ENCODE results near the gene UGT1A6.

UGT1A6 gene

DNA sequence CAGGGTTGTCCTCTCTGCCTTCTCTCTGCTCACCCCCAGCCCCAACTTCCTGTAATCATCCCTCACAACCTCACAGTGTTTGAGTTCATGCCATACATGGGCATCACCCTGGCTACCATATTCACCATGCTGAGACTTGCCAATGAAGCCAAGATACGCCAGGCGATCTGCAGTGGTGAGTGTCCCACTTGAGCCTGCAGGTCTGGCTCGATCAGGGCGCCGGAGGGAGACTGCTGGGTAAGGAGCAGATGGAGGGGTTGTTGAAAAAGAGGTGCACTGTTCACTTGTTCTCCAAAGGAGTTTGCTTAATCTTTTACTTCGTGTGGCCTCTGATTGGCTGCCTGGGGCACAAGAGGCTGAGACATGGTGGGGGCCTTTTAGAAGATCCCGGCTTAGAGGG, 100.0 kb downstream of the UGT1A6 start:
- no peak for DNase-seq (ENCODE audit: extremely low read depth, low read depth)
- TF ChIP-seq, protein P1, sequence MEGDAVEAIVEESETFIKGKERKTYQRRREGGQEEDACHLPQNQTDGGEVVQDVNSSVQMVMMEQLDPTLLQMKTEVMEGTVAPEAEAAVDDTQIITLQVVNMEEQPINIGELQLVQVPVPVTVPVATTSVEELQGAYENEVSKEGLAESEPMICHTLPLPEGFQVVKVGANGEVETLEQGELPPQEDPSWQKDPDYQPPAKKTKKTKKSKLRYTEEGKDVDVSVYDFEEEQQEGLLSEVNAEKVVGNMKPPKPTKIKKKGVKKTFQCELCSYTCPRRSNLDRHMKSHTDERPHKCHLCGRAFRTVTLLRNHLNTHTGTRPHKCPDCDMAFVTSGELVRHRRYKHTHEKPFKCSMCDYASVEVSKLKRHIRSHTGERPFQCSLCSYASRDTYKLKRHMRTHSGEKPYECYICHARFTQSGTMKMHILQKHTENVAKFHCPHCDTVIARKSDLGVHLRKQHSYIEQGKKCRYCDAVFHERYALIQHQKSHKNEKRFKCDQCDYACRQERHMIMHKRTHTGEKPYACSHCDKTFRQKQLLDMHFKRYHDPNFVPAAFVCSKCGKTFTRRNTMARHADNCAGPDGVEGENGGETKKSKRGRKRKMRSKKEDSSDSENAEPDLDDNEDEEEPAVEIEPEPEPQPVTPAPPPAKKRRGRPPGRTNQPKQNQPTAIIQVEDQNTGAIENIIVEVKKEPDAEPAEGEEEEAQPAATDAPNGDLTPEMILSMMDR (IDR thresholded peaks at IDR 0.05; ENCODE audit: low read depth, low read length): no peak

DNA sequence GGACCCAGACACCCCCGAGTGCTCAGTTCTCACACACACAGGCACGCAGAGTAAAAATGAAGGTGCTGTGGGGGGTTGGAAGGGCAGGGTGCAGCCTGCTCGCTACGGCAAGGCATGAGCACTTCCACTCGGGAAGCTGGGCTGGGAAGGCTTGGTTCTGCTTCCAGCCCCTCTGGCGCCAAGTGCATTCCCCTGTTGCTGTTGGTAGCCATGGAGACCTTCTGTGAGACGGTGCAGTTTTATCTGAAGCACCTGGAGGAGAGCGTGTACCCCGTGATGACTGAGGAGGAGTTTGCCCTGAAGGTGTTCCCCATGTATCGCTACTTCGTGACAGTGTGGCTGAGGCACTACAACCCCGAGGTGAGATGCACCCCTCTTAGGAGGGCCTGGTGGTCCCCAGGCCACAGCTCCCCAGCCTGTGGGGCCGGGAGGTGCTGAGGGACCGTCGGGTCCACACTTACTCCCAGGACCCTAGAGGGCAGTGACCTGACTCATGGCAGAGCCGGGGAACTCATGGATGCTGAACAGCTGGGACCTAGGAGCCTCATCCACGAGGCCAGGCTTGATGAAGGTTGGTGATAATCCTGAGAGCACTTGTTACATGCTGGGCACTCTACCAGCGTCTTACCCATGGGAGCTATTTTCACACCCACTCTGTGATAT, 100.9 kb downstream of the UGT1A6 start:
- TF ChIP-seq, protein P1 (IDR thresholded peaks at IDR 0.05; ENCODE audit: low read depth, low read length): no peak
- no peak for DNase-seq (ENCODE audit: extremely low read depth, low read depth)

DNA sequence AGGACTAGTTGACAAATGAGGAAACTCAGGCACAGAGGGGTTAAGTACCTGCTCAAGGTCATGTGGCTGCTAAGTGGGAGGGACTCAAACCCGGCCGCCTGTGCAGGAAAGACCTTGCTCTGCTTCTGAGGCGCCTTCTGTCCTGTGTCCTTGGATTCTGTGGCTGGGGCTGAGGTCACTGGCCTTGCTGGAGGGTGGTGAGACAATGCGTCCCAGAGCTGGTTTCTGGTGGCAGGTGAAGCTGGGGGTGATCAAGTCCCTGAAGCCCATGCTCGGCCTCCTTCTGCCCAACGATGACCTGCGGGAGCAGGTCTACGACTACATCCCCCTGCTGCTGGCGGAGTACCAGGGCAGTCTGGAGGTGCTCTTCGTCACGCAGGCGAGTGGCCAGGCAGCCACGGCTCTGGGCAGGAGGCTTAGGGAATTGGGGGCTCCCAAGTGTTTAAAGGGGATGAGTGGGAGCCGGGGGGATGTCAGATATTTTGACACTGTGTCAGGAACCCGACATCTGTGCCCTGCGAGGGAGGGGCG, 101.5 kb downstream of the UGT1A6 start:
- TF ChIP-seq, protein P1 (IDR thresholded peaks at IDR 0.05; ENCODE audit: low read depth, low read length): no peak

DNA sequence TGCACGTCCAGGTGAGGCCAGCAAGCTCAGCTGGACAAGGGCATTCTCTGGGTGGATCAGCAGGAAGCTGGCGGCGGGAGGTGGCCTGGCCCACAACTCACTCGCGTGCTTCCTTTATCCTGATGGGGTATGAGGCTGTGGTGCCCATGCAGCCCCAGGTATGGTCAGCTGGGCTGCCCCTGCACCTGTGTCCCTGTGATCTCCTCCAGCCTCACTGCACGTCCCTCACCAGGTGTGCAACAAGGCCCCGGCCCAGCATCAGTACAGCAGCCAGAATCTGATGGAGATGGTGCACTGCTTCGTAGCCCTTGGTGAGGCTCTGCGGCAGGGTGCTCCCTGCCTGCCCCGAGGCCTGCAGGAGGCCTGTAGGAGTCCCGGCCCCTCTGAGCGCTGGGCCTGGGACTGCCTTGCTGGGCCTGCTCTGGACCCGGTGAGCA, 103.1 kb downstream of the UGT1A6 start:
- TF ChIP-seq, protein P1 (IDR thresholded peaks at IDR 0.05; ENCODE audit: low read depth, low read length): no peak
- DNase-seq (ENCODE audit: extremely low read depth, low read depth): no peak

More for the DNA sequence above, 101.5 kb downstream of the UGT1A6 start:
- DNase-seq (ENCODE audit: extremely low read depth, low read depth): no peak

DNA sequence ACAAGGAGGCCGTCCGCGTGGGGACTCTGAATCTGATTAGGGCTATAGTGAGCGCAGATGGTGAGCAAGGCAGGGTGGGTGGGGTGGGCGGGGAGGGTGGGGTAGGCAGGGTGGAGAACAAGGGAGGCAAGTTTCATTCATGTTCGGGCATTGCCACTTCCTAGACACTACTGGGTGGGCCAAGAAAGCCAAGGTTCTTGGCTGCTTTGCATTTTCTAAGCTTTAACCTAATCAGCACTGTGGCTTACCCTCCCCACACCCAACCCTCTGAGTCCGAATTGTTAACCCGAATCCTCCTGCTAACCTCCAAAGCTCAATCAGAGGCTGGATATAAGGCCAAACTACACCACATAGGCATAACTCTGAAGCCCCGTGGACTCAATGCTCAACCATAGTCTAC, 103.6 kb downstream of the UGT1A6 start:
- no peak for DNase-seq (ENCODE audit: extremely low read depth, low read depth)
- TF ChIP-seq, protein P1 (IDR thresholded peaks at IDR 0.05; ENCODE audit: low read depth, low read length): no peak

DNA sequence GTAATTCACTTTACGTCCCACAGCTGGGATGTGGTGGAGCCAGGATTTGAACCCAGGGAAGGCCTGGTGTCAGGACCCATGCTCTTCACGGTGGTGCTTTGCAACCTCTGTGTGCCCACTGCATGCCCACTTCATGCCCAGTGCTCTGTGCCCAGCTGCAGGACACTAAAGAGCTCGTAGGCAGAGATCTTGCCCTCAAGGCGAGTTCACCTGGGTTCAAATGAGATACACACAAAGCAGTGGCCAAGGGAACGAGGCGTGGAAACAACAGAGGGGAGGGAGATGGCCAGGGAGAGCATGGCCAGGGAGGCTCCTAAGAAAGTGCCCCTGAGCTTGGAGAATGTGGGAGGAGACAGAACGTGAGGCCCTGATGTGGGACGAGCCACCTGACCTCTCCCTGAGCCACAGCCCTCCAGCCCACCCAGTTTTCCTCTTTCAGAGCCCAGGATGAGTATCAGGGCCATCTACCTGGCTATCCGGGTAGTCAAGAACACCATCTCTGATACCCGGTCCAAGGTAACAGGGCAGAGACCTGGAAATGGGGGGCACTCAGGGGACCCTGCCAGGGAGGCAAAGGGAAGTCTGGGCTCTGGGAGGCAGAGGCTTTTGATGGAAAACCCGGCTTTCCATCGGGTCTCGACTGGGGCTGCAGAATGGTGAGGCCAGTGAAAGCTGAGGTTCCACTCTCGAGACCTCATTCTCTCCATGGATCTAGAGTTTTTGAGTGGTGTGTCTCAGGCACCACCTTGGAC, 105.8 kb downstream of the UGT1A6 start:
- TF ChIP-seq, protein P1 (IDR thresholded peaks at IDR 0.05; ENCODE audit: low read depth, low read length): no peak
- DNase-seq (ENCODE audit: extremely low read depth, low read depth): no peak

DNA sequence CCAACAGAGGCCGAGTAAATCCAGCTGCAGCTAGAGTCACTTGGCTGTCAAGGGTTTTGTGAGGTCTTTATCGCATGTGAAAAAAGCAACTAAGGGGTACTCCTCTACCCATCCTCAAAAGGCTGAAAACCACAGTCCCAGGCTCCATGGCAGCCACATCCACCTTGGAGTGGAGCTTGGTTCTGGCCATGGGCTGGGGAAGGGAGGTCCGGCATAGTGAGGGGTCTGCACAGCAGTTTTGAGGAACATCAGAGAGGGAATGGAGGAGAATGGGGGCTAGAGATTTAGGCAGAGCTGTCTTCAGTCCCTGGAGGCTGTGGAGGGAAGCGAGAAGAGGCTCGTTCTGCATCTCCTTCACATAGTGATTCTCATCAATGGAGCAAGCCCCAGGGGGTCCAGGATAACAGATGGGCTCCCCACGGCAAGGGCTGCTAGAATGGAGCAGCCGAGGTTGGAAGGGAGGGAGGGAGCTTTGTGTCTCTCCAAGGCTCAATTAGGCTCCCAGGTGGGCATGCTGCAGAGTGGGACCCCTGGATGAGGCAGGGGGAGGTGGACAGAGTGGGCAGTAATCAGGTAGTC, 106.5 kb downstream of the UGT1A6 start:
- no peak for DNase-seq (ENCODE audit: extremely low read depth, low read depth)

More for the DNA sequence above, 106.5 kb downstream of the UGT1A6 start:
- TF ChIP-seq, protein P1 (IDR thresholded peaks at IDR 0.05; ENCODE audit: low read depth, low read length): no peak

Data from AG09319 (cell line).